ENCODE data around the gene PTPRN2.
A peak's percentile ranks its signal among the peaks of the same experiment; 100 is the strongest.
"Not testable (repeated sequence)": the region's sequence is repeated elsewhere in the genome, so short reads cannot be mapped to it uniquely, and the experiment has no call there.

Gene PTPRN2

GRCh38 chr7:158587162-158588084, at the start of gene PTPRN2:
Gene PTPRN2, minus strand, starts transcription at chr7:158587823.
- DNase-seq, result peak; percentile 21 to 68

- DNase-seq, result no peak
Measured at GRCh38 chr7:158633055-158633956, 45.7 kb upstream of the PTPRN2 start.

GRCh38 chr7:158631574-158632195, 44.1 kb upstream of the PTPRN2 start:
- DNase-seq, result no peak

- not testable (repeated sequence) for DNase-seq
Measured at GRCh38 chr7:158626289-158626688, 38.7 kb upstream of the PTPRN2 start.

- DNase-seq, result no peak
Measured at GRCh38 chr7:158623241-158623640, 35.6 kb upstream of the PTPRN2 start.

GRCh38 chr7:158620839-158621441, 33.3 kb upstream of the PTPRN2 start:
- DNase-seq, result no peak

GRCh38 chr7:158620418-158620817, 32.8 kb upstream of the PTPRN2 start:
- DNase-seq, result no peak

GRCh38 chr7:158618745-158619140, 31.1 kb upstream of the PTPRN2 start:
- no peak for DNase-seq

- DNase-seq, result no peak
Measured at GRCh38 chr7:158617737-158618128, 30.1 kb upstream of the PTPRN2 start.

GRCh38 chr7:158616050-158616449, 28.4 kb upstream of the PTPRN2 start:
- DNase-seq, result no peak

GRCh38 chr7:158614700-158615099, 27.1 kb upstream of the PTPRN2 start:
- no peak for DNase-seq

- DNase-seq, result no peak
Measured at GRCh38 chr7:158613481-158613880, 25.9 kb upstream of the PTPRN2 start.

- DNase-seq, result no peak
Measured at GRCh38 chr7:158612546-158612945, 24.9 kb upstream of the PTPRN2 start.

GRCh38 chr7:158611541-158611940, 23.9 kb upstream of the PTPRN2 start:
- DNase-seq, result no peak

GRCh38 chr7:158609313-158609974, 21.8 kb upstream of the PTPRN2 start:
- no peak for DNase-seq

- DNase-seq, result no peak
Measured at GRCh38 chr7:158607563-158607962, 19.9 kb upstream of the PTPRN2 start.

GRCh38 chr7:158606671-158607424, 19.2 kb upstream of the PTPRN2 start:
- no peak for DNase-seq

GRCh38 chr7:158606129-158606528, 18.5 kb upstream of the PTPRN2 start:
- DNase-seq, result no peak

GRCh38 chr7:158603773-158604755, 16.4 kb upstream of the PTPRN2 start:
- DNase-seq, result no peak
